ENCODE data around the gene ANKRD13C. TPM values are rescaled to one million over a fixed set of nuclear protein-coding genes. Genes with fewer than 3 reads are reported as not detected.
"Not testable (repeated sequence)": the region's sequence is repeated elsewhere in the genome, so short reads cannot be mapped to it uniquely, and the experiment has no call there.

Gene ANKRD13C
- total RNA-seq, 1 donor from 2014 or later = 23.8 TPM

DNA sequence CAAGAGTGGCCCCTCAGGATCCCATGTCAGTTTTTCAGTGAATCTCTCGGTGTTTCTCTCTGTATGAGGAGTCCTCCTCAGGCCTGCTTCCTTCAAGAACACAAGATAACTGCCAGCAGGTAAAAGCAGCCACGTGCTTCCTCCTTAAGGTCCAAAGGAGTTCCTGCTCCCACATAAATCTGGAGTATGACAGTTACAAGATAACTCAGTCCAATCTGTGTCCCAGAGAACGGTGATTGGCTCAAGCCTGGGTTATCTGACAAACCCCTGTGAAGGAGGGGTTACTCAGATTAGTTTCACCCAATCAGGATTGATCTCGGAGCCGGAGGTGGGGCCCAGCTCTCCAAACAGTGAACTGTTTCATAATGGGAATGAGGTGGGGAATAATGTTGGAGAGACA is 5.8 kb upstream of the ANKRD13C start:
- no peak for DNase-seq (ENCODE audit: low spot score)

DNA sequence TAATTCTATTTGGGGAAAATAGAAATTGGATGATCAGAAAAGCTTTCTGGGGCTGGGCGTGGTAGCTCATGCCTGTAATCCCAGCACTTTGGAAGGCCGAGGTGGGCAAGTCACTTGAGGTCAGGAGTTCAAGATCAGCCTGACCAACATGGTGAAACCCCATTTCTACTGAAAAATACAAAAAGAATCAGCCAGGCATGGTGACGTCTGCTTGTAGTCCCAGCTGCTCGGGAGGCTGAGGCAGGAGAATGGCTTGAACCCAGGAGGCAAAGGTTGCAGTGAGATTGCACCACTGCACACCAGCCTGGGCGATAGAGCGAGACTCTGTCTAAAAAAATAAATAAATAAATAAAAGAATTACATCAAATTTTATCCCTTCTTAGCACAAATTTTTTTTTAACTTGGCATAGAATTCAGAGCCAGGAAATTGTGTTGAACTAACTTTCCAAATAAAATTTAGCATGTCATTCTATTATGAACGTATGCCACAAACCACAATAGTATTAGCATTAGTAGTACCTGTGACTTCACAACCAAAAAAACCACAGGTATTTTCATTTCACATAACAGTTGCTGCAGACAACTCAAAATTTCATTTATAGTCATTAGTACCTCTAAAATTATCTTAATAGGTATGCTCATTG is 4.5 kb upstream of the ANKRD13C start:
- DNase-seq (ENCODE audit: low spot score) = no peak

DNA sequence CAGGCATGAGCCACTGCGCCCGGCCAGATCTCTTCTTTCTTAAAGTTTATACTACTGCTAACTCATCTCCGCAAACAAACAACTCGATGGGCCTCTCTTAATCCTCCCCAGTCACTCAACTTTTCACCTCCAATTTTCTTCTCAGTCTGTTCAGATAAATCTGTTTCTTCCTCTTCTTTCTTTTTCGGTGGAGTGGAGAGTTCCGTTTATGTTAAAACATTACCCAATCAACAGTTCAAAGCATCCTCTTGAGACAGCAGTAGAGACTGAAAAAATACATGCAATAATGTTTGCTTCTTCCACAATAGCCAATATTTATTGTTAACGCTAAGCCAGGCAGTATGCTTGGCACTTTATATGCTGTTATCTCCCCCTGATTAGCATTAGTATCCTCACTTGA is 1.4 kb upstream of the ANKRD13C start:
- DNase-seq (ENCODE audit: low spot score) = no peak

DNA sequence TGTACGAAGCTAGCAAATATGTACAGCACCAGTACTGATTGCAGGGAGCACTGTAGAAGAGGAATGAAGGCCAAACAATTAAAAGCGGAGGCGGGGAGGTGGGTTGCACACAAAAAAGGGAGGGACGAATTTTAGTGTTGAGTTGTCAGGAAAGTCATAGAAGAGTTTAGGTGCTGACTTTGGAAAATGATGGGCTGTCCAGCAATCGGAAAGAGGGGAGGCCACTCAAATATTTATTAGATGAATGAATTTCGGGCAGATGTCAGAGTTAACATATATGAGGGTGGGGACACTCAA is 537 bp upstream of the ANKRD13C start:
- no peak for DNase-seq (ENCODE audit: low spot score)

DNA sequence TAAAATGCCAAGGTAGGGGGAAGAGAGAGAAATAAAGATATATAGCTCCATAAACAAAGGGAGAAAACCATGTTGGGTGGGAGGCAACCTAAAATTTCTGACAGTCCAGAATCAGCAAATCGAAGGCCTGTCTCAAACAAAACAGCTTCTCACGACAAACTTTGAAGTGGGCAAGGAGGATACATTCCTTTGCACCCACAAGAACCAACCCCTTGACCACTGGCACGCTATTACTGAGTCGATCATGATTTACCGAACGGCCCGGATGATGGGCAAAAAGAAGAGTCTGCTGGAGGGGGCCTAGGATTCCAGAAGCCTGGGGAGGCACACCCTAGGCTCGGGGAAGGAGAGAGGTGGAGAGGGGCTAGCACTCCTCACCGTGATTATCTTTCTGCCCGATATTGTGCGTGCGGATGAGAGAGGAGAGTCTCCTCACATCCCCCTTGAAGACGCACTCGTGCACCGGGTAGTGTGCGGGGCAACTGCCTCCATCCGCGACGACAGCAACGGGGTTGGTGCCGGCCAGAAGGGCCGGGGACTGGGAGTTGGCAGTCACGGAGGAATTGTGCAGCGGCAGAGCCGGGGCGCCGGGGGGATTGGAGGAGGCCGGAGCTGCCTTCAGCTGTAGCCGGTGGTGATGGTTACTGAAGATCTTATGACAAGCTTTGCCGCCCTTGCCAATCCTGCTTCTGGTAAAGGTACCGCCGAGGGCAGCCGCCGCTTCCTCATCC is 756 bp downstream of the ANKRD13C start:
- DNase-seq (ENCODE audit: low spot score) = no peak

DNA sequence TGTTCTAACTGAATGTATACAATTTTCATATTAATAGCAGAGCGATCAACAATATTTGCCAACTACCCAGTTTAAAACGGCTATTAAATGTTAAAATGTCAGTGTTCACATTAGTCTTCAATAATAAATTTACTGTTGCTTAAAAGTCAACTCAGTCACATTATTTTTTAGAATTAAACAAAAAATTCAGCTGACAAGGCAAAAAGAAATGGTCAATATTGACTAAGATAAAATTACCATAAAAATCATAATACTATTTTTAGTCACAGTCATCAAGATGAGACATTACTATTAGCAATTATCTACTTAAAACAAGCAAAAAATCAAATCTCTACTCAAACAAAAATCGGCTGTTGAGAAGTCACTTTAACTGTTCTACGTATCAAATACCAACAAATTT is 1.5 kb downstream of the ANKRD13C start:
- no peak for DNase-seq (ENCODE audit: low spot score)

DNA sequence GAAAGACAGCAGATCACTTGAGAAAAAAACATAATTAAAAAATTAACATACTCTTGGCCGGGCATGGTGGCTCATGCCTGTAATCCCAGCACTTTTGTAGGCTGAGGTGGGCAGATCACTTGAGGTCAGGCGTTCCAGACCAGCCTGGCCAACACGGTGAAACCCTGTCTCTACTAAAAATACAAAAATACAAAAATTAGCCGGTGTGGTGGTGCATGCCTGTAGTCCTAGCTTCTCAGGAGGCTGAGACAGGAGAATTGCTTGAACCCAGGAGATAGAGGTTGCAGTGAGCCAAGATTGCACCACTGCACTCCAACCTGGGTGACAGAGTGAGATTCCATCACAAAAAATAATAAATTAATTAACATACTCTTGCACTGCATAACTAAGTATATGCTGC is 4.7 kb downstream of the ANKRD13C start:
- DNase-seq (ENCODE audit: low spot score) = not testable (repeated sequence)

DNA sequence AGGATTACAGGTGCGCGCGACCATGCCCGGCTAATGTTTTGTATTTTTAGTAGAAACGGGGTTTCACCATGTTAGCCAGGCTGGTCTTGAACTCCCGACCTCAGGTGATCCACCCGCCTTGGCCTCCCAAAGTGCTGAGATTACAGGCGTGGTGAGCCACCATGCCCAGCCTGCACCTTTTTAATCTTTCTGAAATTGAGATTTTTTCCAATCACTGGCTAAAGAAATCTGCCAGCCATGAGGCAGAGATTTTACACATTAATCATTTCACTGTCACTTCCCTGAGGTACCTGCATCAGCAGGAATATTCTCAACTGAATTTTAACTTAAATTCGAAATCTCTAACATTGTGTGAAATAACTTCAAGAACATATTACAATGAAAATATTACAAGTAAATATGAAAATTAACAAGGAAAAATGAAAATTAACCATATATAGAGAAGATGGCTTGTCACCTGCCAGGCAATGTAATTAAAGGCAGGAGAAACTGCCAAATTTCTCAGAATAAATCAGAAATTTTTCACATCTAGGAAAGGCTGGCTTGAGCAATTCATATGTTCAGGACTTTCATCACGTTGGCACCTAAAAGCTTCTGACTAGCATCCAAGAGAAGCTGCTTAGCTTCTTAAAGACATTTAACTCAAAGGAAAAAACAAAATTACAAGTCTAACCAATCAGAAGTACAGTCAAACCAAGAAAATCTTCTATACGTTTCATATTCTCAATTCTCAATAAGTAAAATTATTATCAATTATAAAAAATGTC is 5.9 kb downstream of the ANKRD13C start:
- DNase-seq (ENCODE audit: low spot score) = no peak

DNA sequence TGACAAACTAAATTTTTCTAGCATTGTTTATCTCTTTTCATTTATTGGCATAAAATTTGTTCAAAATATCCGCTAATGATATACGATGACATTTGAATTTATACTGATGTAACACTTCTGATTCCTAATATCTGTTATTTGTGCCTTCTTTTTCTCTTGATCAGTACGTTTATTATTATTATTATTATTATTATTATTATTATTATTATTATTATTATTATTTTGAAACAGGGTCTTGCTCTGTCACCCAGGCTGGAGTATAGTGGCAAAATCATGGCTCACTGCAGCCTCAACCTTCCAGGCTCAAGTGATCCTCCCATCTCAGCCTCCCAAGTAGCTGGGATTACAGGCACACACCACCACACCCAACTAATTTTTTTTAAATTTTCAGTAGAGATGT is 14.9 kb downstream of the ANKRD13C start:
- not testable (repeated sequence) for DNase-seq (ENCODE audit: low spot score)

DNA sequence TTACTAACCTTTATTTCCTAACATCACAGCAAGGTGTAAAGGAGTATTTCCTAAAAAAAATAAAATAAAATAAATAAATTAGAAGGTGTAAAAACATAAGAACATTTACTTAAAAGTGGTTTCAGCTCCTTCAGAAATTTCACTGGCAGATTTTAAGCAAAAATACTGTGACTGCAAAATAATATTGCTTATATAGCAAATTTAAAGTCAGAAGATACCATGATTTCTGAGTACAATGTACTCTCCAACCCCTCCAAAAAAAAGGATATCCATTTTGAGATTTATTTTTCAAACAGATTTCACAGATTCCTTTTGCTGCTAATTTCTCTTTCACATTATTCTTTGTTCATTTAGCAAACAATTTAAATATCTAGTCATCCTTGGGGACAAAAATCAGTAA is 18.5 kb downstream of the ANKRD13C start:
- DNase-seq (ENCODE audit: low spot score) = no peak

DNA sequence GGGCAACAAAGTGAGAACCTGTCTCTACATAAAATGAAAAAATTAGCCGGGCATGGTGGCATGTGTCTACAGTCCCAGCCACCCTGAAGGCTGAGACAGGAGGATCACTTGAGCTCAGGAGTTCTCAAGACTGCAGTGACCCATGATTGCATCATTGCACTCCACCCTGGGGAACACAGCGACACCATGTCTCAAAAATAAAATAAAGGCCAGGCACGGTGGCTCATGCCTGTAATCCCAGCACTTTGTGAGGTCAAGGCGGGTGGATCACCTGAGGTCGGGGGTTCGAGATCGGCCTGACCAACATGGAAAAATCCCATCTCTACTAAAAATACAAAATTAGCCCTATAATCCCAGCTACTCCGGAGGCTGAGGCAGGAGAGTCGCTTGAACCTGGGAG is 20.1 kb downstream of the ANKRD13C start:
- DNase-seq (ENCODE audit: low spot score) = no peak

DNA sequence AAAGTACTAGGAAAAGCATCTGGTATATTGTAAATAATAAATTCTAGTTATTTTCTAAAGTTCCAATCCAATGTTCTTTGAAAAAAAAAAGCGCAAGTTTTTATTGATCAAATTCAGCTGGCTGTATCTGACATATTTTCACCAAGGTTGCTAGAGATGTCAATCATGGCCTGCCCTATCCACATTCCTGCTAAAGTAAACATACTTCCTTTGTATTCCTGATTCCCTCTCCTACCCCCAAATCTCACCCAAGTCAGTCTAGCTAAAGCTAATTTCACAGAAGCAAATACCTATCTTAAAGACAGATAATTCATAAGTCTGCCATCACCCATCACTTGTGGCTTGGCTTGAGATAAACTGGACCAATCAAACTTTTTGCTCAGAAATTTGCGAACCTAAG is 21.3 kb downstream of the ANKRD13C start:
- DNase-seq (ENCODE audit: low spot score) = no peak

DNA sequence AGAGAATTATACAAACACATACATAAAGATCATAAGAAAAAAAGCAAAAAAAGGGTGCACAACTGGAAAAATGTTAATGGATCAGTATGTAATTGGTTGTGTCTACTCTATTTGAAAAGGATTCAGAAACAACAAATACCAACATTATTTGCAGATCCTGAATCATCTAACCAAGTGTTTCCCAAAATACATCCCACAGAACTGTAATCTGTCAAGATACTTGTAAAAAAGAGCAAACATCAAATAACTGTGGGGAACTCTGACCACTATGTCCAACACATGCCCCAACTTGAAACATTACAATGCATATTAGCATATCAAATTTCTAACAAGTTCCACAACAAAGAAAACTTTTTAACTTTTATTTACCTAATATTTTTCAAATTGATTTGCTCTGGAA is 22.6 kb downstream of the ANKRD13C start:
- no peak for DNase-seq (ENCODE audit: low spot score)

DNA sequence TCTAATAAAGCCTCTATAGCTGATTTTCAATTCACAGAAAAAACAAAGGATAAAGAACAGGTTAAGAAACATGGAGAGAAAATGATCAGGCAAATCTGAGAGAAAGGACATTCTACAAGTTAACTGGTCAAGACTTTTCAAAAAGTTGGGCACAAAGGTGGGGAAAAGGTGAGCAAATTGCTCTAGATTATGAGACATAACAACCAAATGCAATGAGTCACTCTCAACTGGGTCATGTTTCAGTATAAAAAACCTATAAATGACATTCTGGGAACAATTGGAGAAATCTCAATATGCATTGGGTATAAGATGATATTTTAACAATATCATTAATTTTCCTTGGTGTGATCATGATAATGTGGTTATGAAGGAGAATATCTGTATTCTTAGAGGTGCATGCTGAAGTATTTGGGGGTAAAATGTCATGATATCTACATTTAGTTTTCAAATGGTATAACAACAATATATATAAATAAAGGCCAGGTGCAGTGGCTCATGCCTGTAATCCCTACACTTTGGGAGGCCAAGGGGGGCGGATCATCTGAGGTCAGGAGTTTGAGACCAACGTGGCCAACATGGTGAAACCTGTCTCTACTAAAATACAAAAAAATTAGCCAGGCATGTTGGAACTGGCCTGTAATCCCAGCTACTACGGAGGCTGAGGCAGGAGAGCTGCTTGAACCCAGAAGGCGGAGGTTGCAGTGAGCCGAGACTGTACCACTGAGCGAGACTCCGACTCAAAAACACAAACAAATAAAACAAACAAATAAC is 27.0 kb downstream of the ANKRD13C start:
- DNase-seq (ENCODE audit: low spot score) = no peak

DNA sequence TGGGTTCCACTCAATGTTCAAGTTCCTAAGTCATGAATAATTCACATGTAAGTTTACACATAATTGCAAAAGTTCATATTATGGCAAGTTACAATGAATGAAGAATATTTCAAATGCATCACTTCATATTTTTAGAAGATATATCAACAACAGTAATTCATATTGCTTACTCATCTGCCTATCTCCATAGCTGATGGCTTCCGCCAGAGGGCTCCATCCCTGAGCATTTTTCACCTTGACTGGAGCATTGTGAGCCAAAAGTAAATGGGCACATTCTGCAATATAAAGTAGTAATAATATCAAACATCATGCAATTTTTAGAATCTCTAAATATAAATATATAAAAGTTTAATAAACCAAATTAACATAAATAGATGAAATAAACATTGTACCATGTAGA is 29.8 kb downstream of the ANKRD13C start:
- no peak for DNase-seq (ENCODE audit: low spot score)

DNA sequence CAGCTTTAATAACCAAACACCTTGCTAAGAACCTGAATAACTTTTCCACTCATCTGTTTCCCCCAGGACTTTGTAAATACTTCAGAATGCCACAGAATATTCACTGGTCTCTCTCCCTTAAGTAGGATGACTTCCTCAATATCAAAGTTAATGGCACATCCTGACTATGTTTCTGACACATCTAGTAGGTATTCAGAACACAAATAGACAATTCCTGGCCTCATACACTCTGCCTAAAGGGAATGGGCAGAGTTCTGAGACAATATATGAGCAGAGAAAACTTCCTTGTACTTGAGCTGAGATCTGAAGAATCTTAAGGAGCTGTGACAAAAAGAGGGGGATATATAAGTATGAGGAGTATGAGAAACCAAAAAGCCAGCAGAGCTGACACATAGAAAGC is 34.8 kb downstream of the ANKRD13C start:
- no peak for DNase-seq (ENCODE audit: low spot score)

DNA sequence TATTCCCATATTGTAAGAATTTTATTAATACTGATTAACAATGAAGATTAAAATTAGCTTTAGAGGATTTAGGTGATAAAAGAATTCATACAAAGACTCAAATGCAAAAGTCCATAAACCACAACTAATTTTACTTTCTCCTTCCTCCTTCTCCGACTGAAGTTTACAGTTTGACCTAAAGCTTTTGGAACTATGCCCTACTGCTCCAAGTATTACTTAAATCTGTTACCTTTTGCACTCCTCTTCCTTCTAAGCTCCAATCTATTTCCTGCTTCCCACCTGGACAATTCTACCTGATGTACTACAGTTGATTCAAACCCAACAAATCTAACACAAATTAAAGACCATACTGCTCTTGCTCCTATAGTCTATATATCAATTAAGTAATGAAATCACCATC is 36.3 kb downstream of the ANKRD13C start:
- DNase-seq (ENCODE audit: low spot score) = no peak

DNA sequence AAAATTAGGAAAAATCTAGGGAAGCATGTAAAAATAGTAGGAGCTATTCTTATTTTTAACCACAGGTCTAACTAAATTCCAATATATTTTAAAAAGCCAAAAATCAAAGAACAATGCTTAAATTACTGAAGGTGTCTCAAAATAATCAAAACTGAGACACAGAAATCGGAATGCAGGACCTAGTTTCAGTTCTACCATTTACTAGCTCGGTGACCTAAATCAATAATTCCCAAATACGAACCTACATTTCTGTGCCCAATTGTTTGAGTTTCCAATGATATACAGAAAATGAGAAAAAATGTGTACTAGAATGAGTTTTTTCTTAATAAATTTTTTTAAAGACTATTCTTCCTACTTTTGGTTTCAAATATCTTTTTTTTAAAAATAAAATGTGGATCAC is 37.4 kb downstream of the ANKRD13C start:
- no peak for DNase-seq (ENCODE audit: low spot score)

DNA sequence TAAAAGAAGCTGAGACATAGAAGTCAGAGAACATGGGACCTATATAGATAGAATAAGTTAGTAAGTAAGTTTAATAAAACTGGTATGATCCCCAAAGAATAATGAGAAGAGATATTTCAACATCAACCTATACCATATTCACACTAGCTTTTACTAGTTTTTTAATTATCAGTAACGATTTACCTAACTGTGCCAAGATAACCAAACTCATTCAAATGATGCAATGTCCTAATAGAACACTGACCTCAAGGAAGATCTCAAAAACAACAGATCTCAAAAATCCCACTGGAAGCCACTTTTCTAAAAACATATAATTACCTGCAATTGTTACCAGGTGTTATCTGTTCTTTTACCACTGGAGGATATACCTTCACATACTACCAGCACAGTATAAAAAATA is 38.7 kb downstream of the ANKRD13C start:
- DNase-seq (ENCODE audit: low spot score) = no peak

DNA sequence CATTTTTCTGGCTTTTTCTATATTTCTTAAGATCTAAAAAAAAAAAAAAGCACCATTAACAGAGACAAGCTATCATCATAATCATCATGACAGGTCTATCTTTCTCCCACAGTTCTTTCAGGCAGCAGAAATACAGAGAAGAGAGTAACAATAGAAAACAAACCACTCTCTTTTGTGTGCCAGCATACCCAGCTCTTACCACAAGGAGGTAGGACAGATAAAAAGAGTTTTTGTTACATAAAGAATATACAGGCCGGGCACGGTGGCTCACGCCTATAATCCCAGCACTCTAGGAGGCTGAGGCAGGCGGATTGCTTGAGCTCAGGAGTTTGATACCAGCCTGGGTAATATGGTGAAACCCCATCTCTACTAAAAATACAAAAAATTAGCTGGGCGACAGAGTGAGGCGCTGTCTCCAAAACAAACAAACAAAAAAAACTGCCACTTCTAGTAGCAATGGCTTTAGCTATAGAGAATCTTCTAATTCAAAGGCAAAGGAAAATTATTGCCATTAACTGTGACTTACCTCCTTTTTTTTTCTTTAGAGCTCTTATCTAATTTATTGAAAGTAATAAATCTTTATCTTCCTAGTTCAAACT is 39.7 kb downstream of the ANKRD13C start:
- no peak for DNase-seq (ENCODE audit: low spot score)

DNA sequence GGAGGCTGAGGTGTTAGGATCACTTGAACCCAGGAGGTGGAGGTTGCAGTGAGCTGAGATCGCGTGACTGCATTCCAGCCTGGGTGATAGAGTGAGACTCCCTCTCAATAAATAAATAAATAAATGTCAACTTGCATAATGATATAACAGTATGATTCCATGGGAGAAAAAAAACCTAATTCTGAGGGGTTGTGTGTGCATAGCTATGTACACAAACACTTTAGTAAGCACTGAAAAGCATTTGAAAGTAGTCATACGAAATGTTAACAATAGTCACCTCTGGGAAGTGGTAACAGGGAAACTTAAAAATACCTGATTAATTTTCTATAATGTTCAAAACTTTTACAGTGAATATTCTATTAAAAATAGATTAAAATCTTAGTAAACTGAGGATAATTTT is 43.2 kb downstream of the ANKRD13C start:
- no peak for DNase-seq (ENCODE audit: low spot score)

DNA sequence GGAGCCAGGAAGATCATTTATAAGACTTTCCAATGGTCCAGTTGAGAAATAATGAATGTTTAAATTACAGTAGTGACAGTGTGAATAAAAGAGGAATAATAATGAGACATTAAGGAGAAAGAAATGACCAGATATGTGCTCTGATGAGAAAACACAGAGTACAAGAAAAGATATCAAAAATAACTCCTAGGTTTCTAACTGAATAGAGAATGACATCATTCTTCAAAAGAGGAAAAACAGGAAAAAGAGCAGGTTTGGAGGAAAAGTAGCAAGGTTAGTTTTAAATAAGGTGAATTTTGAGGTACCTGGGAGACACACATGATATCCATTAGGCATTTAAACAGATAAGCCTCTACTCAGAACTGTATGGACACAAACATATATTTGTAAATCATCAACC is 55.0 kb downstream of the ANKRD13C start:
- DNase-seq (ENCODE audit: low spot score) = no peak

Data from ureter (tissue), 1 donor.